PC-9 (cell line): ENCODE measurements around the gene FOXC2. TPM values are rescaled to one million over a fixed set of nuclear protein-coding genes. Genes with fewer than 3 reads are reported as not detected.

ENCODE experiments used
- BruUV-seq: library from RNA; stranded (reverse); fragments of 400-500 nt; replicated peaks from 2 replicates; lab custom pipeline; 2021; lab: Mats Ljungman, UMichigan
- CTCF ChIA-PET: fragments of 300-600 bp; sonication (Branson Sonifier 250); formaldehyde crosslinking; loops from one replicate; lab custom pipeline; 2022; ENCODE audit warnings: antibody characterized with exemption; lab: Charles Lee
- POLR2A ChIA-PET: fragments of 300-600 bp; sonication (Branson Sonifier 250); formaldehyde crosslinking; loops from one replicate; lab custom pipeline; 2022; ENCODE audit warnings: antibody characterized with exemption; ENCODE audit not compliant: unreplicated experiment; lab: Charles Lee
- DNase-seq, 2 experiments: peaks; one replicate each; pipeline versions ENCODE4 v3.0.0 to v3.0.0-alpha.2; 2015 to 2022; ENCODE audit warnings: mixed read lengths in 1 of 2
- H2AFZ ChIP-seq: fragments of 200-600 bp; sonication (generic); 2 replicates; pipeline ENCODE4 v1.8.1; 2017; ENCODE audit warnings: antibody characterized with exemption
- H3F3A ChIP-seq: fragments of 200-600 bp; sonication (generic); 2 replicates; pipeline ENCODE4 v1.8.1; 2017; ENCODE audit warnings: antibody characterized with exemption, mild to moderate bottlenecking, low read depth; ENCODE audit not compliant: insufficient read depth
- H3K27ac ChIP-seq: fragments of 200-600 bp; sonication (generic); 2 replicates; pipeline ENCODE4 v1.6.1; 2016; ENCODE audit warnings: mixed run types
- H3K27me3 ChIP-seq: fragments of 200-600 bp; sonication (generic); 2 replicates; pipeline ENCODE4 v1.6.1; 2016; ENCODE audit warnings: low read depth, mixed run types; ENCODE audit not compliant: insufficient read depth
- H3K36me3 ChIP-seq: fragments of 200-600 bp; sonication (generic); 2 replicates; pipeline ENCODE4 v1.6.1; 2016; ENCODE audit warnings: low read depth, mixed run types
- H3K4me1 ChIP-seq: fragments of 200-600 bp; sonication (generic); replicated peaks from 2 replicates; pipeline ENCODE4 v1.6.1; 2016; ENCODE audit warnings: mixed run types; ENCODE audit not compliant: insufficient read depth
- H3K4me2 ChIP-seq: fragments of 200-600 bp; sonication (generic); 2 replicates; pipeline ENCODE4 v1.6.1; 2017; ENCODE audit warnings: mixed run types
- H3K4me3 ChIP-seq: fragments of 200-600 bp; sonication (generic); 2 replicates; pipeline ENCODE4 v1.6.1; 2016; ENCODE audit warnings: mixed run types
- H3K79me2 ChIP-seq: fragments of 200-600 bp; sonication (generic); 2 replicates; pipeline ENCODE4 v1.6.1; 2017; ENCODE audit warnings: low read depth, mixed run types
- H3K9me2 ChIP-seq: fragments of 200-600 bp; sonication (generic); 2 replicates; pipeline ENCODE4 v1.8.1; 2017; ENCODE audit warnings: mild to moderate bottlenecking; ENCODE audit not compliant: insufficient read depth
- H3K9me3 ChIP-seq: fragments of 200-600 bp; sonication (generic); 2 replicates; pipeline ENCODE4 v1.8.1; 2016; ENCODE audit warnings: low read depth; ENCODE audit not compliant: insufficient read depth
- H4K20me1 ChIP-seq: fragments of 200-600 bp; sonication (generic); 2 replicates; pipeline ENCODE4 v1.8.1; 2017; ENCODE audit not compliant: insufficient read depth
- EZH2 ChIP-seq: fragments of 200-600 bp; sonication (generic); IDR thresholded peaks from 2 replicates; pipeline ENCODE4 v1.8.0; 2017; ENCODE audit warnings: antibody characterized with exemption, low read depth
- intact Hi-C: fragments of 100-400 bp; cut with micrococcal nuclease; formaldehyde crosslinking; loops from one replicate; pipeline ENCODE4 v1.10.0; 2022; ENCODE audit not compliant: unreplicated experiment
- total RNA-seq: library from RNA; stranded (reverse); gene quantifications from 2 replicates; pipeline ENCODE4 v1.2.3, GENCODE V29; 2021
- TF ChIP-seq, protein P1 (sequence below): fragments of 200-600 bp; sonication (generic); conservative IDR thresholded peaks from 2 replicates; pipeline ENCODE4 v1.6.1; 2017; ENCODE audit warnings: mixed run types, antibody characterized with exemption, mild to moderate bottlenecking, moderate library complexity

Gene FOXC2
- total RNA-seq, 1 experiment from 2014 or later, result not detected

DNA sequence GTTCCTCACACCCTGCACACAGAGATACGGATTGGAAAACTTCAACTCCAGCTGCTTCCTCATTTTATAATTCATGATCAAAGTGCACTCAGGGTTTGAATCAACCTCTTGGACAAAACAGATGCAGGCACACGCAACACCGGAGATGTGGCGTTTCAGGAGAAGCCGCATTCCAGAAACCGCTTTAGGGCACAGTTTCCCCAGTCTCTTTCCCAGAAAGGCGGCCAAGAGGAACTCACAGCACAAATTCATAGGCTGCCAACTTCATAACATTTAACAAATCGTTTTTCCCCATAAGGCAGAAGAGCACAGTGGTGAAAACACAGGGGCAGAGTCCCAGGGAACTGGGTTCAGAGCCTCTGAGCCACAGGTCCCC, 20.0 kb upstream of the FOXC2 start:
- H3K4me2 ChIP-seq, result no peak overlapping the region
- H3K4me1 ChIP-seq, result no peaks in the 10 kb centered on the region
- CTCF ChIA-PET, result no interaction called here
- H3K4me3 ChIP-seq, result no peak overlapping the region
- peaks cover 9% of the 10 kb centered on the region; the same call in 1 of the 2 replicates for H3K36me3 ChIP-seq
- peaks cover 10% of the 10 kb centered on the region; the same call in 1 of the 2 replicates for H4K20me1 ChIP-seq
- intact Hi-C loops, result no loop called here
- H3K9me3 ChIP-seq, result no peaks in the 10 kb centered on the region
- no peak overlapping the region for H3K27ac ChIP-seq
- no peaks in the 10 kb centered on the region for H3K27me3 ChIP-seq
- H3K79me2 ChIP-seq, result no peaks in the 10 kb centered on the region
- no peaks in the 10 kb centered on the region for H3F3A ChIP-seq
- no TSS peak for BruUV-seq
- TF ChIP-seq EZH2, result no peak
- TF ChIP-seq, protein P1, sequence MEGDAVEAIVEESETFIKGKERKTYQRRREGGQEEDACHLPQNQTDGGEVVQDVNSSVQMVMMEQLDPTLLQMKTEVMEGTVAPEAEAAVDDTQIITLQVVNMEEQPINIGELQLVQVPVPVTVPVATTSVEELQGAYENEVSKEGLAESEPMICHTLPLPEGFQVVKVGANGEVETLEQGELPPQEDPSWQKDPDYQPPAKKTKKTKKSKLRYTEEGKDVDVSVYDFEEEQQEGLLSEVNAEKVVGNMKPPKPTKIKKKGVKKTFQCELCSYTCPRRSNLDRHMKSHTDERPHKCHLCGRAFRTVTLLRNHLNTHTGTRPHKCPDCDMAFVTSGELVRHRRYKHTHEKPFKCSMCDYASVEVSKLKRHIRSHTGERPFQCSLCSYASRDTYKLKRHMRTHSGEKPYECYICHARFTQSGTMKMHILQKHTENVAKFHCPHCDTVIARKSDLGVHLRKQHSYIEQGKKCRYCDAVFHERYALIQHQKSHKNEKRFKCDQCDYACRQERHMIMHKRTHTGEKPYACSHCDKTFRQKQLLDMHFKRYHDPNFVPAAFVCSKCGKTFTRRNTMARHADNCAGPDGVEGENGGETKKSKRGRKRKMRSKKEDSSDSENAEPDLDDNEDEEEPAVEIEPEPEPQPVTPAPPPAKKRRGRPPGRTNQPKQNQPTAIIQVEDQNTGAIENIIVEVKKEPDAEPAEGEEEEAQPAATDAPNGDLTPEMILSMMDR, result no peak
- no peaks in the 10 kb centered on the region for H3K9me2 ChIP-seq
- no peak overlapping the region for H2AFZ ChIP-seq
- DNase-seq, result no peak
- POLR2A ChIA-PET, result no interaction called here

DNA sequence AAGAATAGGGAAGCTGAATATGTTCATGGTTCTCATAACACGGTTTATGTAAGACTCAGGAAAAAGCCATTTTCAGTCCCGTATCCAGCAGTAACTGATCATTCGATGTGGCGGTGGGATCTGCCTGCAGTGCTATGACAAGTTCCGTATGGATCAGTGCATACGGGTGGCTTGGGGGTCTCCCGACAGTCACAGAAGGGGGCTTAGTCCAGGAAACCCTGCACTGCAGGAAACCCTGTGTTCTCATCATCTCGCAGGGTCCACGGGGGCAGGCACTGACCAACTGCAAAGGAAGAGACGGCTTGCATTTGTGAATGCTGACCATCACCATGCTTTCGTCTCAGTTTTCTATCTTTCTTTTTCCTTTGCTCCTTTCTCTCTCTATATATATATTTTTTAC, 19.3 kb upstream of the FOXC2 start:
- no peaks in the 10 kb centered on the region for H3K4me1 ChIP-seq
- CTCF ChIA-PET, result no interaction called here
- no peak overlapping the region for H3K4me3 ChIP-seq
- H3K79me2 ChIP-seq, result no peaks in the 10 kb centered on the region
- intact Hi-C loops, result no loop called here
- H3K9me2 ChIP-seq, result no peaks in the 10 kb centered on the region
- peaks cover 10% of the 10 kb centered on the region; the same call in 1 of the 2 replicates for H4K20me1 ChIP-seq
- H3K9me3 ChIP-seq, result no peaks in the 10 kb centered on the region
- no peak overlapping the region for H3K27ac ChIP-seq
- H3K36me3 ChIP-seq, result peaks cover 15% of the 10 kb centered on the region
- H3K27me3 ChIP-seq, result no peaks in the 10 kb centered on the region
- H3F3A ChIP-seq, result no peaks in the 10 kb centered on the region
- H3K4me2 ChIP-seq, result no peak overlapping the region
- POLR2A ChIA-PET, result no interaction called here
- DNase-seq, result no peak
- BruUV-seq, result no TSS peak
- H2AFZ ChIP-seq, result no peak overlapping the region
- TF ChIP-seq, protein P1, result no peak
- TF ChIP-seq EZH2, result no peak

DNA sequence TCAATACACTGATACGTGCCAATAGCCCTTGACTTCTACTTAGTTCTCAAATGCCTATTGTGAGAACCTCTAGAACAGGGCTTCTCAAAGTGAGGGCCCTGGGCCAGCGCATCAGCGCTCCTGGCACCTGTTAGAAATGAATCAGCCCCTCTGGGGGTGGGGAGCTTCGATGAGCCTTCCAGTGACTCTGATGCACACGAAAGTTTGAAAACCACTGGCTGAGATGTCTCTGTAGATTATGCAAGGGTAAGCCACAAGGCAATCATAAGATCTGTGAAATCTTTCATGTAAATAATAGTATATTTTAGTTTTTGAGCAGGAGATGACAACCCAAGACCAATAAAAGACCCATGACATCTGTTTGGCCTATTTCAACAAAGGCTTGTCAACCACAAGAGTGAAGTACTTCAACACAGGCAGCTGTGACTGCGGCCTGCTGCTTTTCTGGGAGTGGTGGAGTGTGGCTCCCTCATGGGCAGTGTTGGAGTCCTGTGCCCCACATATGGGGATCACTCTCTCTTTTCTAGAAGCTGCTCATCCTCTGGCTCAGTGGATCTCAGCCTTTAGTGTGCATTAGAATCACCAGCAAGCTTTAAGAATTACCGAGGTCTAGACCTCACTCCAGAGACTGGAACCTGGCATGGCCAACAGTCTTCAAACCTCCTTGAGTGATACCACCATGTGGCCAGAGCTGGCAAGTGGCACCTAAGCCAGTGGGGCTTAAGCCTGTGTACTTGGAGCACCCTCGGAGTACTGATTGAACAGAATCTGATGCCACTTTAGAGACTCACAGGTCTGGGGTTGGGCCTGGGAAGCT, 17.3 kb upstream of the FOXC2 start:
- Histone ChIP-seq H3F3A (no peaks in the 10 kb centered on the region), H3K36me3 (peaks cover 17% of the 10 kb centered on the region), H3K9me3 (no peaks in the 10 kb centered on the region), H3K4me2 (no peak overlapping the region), H3K4me3 (no peak overlapping the region), H3K9me2 (no peaks in the 10 kb centered on the region), H3K79me2 (peaks cover 9% of the 10 kb centered on the region), H3K27me3 (no peaks in the 10 kb centered on the region), H3K4me1 (peaks cover 4% of the 10 kb centered on the region), H3K27ac (no peak overlapping the region), H4K20me1 (peaks cover 5% of the 10 kb centered on the region; the same call in 1 of the 2 replicates), H2AFZ (no peak overlapping the region)
- ChIA-PET CTCF (no interaction called here), POLR2A (no interaction called here)
- no peak for DNase-seq
- TF ChIP-seq, protein P1, result no peak
- TF ChIP-seq EZH2, result no peak
- intact Hi-C loops, result no loop called here
- BruUV-seq, result no TSS peak
